BLaER1 (cell line): ENCODE data around the gene CFAP161.

ENCODE experiments used
- H3K27ac ChIP-seq: shearing (Covaris generic); formaldehyde crosslinking; 2 replicates; pipeline ENCODE4 v1.8.1; 2022
- H3K27me3 ChIP-seq: shearing (Covaris generic); formaldehyde crosslinking; 2 replicates; pipeline ENCODE4 v1.8.1; 2022
- H3K36me3 ChIP-seq: shearing (Covaris generic); formaldehyde crosslinking; 2 replicates; pipeline ENCODE4 v1.8.1; 2022
- H3K4me1 ChIP-seq: shearing (Covaris generic); formaldehyde crosslinking; 2 replicates; pipeline ENCODE4 v1.8.1; 2022
- H3K4me2 ChIP-seq: shearing (Covaris generic); formaldehyde crosslinking; 2 replicates; pipeline ENCODE4 v1.8.1; 2022
- H3K4me3 ChIP-seq: shearing (Covaris generic); formaldehyde crosslinking; 2 replicates; pipeline ENCODE4 v1.8.1; 2022
- H3K9ac ChIP-seq: shearing (Covaris generic); formaldehyde crosslinking; 2 replicates; pipeline ENCODE4 v1.8.1; 2022
- H3K9me3 ChIP-seq: shearing (Covaris generic); formaldehyde crosslinking; 2 replicates; pipeline ENCODE4 v1.8.1; 2022
- H4K20me1 ChIP-seq: shearing (Covaris generic); formaldehyde crosslinking; 2 replicates; pipeline ENCODE4 v1.8.1; 2022
- Cebpa-rat ChIP-seq: shearing (Covaris generic); IDR thresholded peaks from 2 replicates; pipeline ENCODE4 v1.8.1; 2022

Gene CFAP161

DNA sequence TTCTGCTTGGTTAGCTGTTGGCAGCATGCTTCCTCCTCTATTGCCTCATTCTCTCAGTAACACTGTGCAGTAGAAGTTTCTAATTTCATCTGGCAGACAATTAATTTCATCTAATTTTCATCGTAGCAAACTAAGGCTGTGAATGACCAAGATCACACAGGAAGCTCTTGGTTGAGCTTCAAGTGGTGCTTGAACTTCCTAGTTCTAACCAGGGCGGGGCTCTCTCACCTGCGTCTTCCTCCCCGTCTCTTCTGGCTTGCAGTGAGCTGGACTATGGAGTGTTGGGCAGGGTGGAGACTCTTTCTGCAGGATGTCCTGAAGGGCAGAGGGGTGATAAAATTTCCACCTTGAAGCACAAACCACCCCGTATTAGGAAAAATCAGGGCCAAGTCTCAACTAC, 60.7 kb downstream of the CFAP161 start:
- no peak overlapping the region for H3K4me2 ChIP-seq
- no peak overlapping the region for H3K27ac ChIP-seq
- H3K9ac ChIP-seq, result no peak overlapping the region
- no peaks in the 10 kb centered on the region for H3K9me3 ChIP-seq
- H3K27me3 ChIP-seq, result no peaks in the 10 kb centered on the region
- H3K36me3 ChIP-seq, result no peaks in the 10 kb centered on the region
- H4K20me1 ChIP-seq, result no peaks in the 10 kb centered on the region
- peaks cover 5% of the 10 kb centered on the region for H3K4me1 ChIP-seq
- no peak for TF ChIP-seq Cebpa-rat
- no peak overlapping the region for H3K4me3 ChIP-seq

DNA sequence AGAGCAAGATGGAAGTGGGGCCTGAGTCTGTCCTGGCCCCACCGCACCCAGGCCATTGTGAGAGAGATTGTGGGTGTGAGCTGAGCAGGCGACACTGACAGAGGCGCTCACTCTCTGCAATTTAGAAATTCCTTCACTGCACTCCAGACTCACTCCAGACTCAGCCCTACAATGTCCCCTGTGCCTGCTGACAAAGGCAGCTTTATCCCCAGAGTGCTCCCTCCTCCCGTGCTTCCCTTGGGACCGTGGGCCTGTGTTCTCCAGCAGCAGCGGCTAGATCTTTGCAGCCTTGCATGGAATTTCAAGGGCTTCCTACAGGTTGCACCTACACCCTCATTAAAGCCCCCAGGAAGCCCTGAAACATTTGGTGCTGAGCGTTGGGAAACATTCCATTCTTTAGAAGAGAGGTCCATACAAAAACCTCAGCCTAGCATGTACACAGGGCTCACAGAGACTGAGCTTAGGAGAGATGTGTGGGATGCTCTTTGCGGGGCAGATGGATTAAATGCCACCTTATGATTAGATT, 61.3 kb downstream of the CFAP161 start:
- Histone ChIP-seq H3K36me3 (no peaks in the 10 kb centered on the region), H3K9ac (no peak overlapping the region), H3K27ac (no peak overlapping the region), H3K27me3 (no peaks in the 10 kb centered on the region), H3K4me1 (peaks cover 7% of the 10 kb centered on the region), H3K9me3 (no peaks in the 10 kb centered on the region), H3K4me3 (no peak overlapping the region), H4K20me1 (no peaks in the 10 kb centered on the region), H3K4me2 (no peak overlapping the region)
- TF ChIP-seq Cebpa-rat, result no peak

DNA sequence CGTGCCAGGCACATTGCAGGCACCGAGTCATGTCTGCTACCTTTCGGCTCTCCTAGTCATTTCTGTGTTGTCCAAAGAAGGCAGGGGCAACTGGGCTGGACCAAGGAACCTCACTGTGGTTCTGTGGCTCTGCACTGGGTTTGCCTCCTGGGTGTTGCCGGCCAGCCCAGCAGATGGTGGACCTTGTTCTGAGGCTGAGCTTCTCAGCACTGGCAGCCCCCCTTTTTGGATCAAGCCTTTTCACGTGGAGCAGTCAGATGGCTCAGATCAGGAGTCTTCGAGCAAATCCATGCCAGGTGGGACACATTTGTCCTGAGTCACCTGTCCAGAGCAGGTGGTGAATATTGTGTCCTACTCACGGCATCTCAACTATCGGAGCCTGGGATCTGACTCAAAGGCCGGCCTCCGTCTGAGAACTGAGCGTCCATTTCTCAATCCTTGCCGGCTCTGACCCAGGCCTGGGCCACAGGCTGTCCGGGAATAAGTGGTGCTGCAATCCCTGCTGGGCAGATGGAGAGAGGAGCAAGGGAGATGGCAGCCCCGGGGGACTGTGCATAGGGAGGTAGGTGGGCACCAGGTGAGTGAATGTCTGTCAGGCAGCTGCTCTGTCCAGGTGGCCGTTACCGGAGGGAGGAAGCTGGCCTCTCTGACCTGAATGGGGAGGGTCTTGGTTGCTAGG, 62.6 kb downstream of the CFAP161 start, which contains the start of gene IL16:
IL16 (plus strand) TSS at position 304 of the 679 bp plus-strand sequence. CDS start 28,521 bp downstream, outside the sequence.
- Histone ChIP-seq H3K4me3 (no peak within 1 kb of the TSS), H3K27ac (no peak within 1 kb of the TSS), H3K4me1 (peaks cover 7% of the 10 kb centered on the region), H3K9ac (no peak within 1 kb of the TSS), H3K27me3 (no peaks in the 10 kb centered on the region), H3K36me3 (no peaks in the 10 kb centered on the region), H4K20me1 (no peaks in the 10 kb centered on the region), H3K4me2 (no peak within 1 kb of the TSS), H3K9me3 (no peaks in the 10 kb centered on the region)
- TF ChIP-seq Cebpa-rat, result no peak

DNA sequence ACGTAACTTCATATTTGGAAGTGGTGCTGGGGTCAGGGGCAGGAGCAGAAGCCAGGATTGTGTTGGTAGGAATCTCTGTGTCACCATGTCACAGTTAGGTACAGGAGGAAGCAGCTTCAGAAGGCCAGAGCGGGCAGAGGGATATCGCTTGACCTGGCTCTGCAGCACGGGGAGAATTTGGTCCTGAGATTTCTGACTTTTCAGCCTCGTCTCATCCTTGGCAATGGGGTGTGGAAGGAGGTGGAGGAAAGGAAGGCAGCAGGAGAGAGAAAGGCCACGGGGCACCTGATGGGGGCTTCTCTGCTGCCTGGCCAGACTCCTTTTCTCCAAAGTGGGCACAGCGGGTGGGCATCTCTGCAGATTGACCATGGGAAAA, 63.2 kb downstream of the CFAP161 start:
- Histone ChIP-seq H3K4me2 (no peak overlapping the region), H3K9ac (no peak overlapping the region), H3K36me3 (no peaks in the 10 kb centered on the region), H3K4me3 (no peak overlapping the region), H4K20me1 (no peaks in the 10 kb centered on the region), H3K27ac (no peak overlapping the region), H3K9me3 (0 out of 2 replicates have a peak, but pooled peaks cover 3% of the 10 kb centered on the region), H3K4me1 (peaks cover 7% of the 10 kb centered on the region), H3K27me3 (no peaks in the 10 kb centered on the region)
- no peak for TF ChIP-seq Cebpa-rat

DNA sequence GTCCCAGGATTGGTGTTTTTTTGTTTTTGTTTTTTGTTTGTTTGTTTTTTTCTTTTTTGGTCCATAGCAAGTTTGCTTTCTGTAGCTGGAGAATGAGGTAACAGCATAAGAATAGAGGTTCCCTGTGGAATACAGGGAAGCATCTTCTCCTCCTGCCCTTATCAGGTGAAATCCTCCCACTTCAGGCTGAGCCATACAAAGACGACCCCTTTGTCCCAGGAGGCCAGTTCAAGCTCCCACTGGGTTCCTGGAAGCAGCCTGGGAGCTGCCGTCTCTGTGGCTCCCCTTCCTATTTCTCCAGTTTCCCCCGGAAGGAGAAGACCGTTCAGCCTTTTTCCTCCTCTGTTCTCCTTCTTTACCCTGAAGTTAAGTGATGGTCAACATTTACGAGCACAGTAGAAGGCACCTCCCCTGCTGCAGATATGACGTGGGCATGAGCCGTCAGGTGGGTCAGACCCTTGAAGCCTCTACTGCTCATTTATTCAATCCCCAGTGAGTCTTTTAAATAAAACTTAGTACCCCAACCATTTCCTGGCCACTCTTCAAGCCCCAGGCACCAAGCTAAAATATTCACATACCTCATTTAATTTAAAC, 63.7 kb downstream of the CFAP161 start:
- Histone ChIP-seq H3K4me1 (peaks cover 7% of the 10 kb centered on the region), H3K36me3 (no peaks in the 10 kb centered on the region), H3K4me3 (no peak overlapping the region), H4K20me1 (no peaks in the 10 kb centered on the region), H3K27ac (no peak overlapping the region), H3K27me3 (no peaks in the 10 kb centered on the region), H3K4me2 (no peak overlapping the region), H3K9ac (no peak overlapping the region), H3K9me3 (0 out of 2 replicates have a peak, but pooled peaks cover 3% of the 10 kb centered on the region)
- TF ChIP-seq Cebpa-rat, result no peak
